ENCODE measurements around the gene PLIN4.

The PLIN4 gene

DNA sequence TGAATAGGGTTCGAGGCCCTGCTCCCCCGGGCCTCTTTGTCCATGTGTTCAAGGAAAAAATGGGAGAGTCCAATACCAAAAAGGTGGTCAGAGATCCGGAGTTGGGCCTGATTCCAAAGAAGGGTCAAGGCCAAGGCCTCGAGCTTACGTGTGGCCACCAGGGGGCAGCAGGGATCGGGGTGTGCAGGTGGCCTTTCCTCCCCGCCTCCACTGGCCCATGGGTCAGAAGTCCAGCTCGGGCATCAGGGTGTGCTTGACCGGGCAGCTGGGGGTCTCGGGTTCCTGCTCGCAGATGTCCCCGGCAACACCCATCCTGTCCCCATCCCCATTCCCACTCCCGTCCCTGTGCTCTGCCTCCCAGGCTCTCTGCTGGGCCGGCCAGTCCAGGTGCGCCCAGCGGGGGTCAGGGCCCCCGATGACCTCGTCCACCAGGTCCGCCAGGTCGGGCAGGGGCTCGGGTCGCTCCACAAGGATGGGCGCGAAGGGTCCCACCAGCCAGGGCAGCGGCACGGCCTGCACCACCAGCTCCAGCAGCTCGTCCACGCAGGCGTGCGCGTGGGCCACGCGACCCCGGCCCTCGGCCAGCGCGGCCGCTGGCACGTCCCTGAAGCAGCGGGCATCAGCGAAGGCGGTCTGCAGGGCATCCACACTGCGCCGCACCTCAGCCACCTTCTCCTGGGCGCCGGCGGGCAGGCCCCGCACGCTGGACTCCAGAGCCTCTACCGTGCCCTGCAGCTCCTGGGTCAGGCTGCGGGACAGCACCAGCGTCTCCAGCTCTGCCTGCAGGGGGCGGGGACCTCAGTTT, 5.2 kb upstream of the PLIN4 start:
- no peak for DNase-seq

- DNase-seq, result no peak
These were observed 4.2 kb upstream of the PLIN4 start for GRCh38 chr19:4522291-4523002.

DNA sequence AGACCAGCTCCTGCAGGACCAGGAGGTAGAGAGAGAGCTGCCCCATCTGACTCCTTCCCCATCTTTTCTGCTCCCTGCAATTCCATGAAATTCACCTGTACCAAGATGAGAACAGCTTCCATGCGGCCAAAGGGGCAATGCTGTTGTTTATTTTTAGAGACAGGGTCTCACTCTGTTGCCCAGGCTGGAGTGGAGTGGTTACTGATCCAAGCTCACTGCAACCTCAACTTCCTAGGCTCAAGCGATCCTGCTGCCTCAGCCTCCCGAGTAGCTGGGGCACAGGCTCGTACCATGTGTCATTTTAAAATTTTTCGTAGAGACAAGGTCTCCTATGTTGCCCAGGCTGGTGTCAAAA, 3.6 kb upstream of the PLIN4 start:
- no peak for DNase-seq

DNA sequence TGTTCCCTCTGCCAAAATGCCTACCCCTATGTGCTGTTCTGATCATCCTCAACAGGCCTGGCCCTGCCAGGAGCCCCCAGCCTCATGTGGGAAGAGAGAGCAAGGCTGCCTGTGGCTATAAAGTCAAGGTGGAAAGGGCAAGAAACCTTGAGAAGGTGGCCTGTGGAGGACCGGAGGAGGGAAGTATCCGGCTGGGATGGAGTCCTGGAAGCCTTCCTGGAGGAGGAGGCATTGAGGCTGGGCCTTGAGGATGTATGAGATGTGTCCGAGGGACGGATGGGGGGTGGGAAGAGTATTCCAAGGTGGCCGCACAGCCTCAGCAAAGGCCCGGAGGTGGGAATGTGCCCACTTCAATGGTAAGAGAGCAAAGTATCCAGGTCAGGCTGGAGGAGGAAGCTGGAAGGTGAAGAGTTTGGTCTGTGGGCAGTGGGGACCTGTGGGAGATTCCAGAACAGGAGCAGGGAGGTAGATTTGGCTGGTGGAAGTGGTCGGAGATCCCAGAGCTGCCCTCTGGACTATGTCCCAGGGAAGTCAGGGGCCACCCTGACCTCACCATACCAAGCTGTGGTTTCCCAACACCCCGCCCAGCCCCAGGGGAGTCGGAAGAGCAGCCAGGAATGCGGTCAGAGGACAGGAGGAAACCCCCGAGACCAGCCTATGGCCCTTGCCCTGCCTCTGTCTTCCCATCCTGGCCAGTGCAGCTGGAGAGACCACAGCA, 3.0 kb upstream of the PLIN4 start:
- no peak for DNase-seq

- no peak for DNase-seq
These were observed 1.4 kb upstream of the PLIN4 start for GRCh38 chr19:4519521-4520277.

GRCh38 chr19:4519172-4519496, 848 bp upstream of the PLIN4 start:
- no peak for DNase-seq

DNA sequence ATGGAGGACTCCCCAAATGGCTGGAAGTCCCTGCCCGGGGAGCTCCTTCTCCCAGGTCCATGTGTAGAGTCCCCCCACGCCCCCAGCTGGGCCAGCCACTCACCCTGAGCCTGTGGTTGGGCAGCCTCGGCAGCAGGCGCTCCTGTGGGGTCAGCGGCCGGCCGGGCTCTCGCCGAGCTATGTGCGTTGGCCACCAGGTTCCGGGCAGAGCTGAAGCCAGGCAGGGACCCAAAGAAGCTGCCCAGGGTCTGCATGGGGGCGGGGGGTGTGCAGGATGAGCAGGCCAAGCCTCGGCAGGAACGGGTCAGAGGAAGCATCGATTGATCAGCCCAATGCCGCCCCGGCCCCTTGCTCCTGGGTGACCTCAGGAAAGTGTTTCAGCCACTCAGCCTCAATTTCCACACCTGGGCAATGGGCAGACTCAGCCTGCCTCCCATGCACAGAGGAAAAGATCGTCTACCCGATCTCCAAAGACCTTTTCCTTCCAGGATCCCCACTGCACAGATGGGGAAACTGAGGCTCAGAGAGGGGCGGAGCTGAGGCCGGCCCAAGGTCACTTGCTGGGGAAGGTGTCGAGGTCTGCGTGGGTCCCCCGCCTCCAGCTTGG, 732 bp downstream of the PLIN4 start:
- no peak for DNase-seq

- no peak for DNase-seq
These were observed 1.4 kb downstream of the PLIN4 start for GRCh38 chr19:4516939-4517300.

DNA sequence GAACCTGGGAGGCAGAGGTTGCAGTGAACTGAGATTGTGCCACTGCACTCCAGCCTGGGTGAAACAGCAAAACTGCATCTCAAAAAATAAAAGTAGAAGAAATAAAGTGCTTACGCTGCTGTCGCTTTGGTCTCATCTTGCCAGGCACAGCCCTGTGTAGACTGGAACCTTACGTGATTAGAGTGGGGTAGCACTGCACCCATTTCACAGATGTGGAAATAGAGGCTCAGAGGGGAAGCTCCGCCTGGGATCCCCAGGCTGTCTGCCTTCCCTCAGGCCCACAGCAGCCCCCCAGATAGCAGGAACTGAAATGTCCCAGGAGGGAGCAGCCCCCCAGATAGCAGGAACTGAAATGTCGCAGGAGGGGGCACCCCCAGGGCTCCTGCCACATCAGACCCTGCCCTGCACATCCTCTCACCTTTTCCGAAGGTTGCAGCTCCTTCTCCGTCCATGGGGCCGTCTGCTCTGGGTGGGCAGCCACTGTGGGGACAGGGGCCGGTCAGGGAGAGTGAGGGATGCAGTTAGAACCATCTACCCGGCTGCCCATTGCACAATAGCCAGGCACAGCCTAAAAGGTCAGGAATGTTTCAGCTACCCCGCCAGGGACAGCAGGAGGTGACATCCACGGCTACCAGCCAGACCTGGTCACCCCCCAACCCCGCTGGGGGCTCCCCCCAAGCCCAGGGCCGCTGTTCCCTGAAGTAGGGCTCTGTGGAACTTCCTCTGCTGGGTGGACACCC, 1.9 kb downstream of the PLIN4 start:
- no peak for DNase-seq

GRCh38 chr19:4515732-4516131, 2.6 kb downstream of the PLIN4 start:
- no peak for DNase-seq

GRCh38 chr19:4513248-4513647, 5.0 kb downstream of the PLIN4 start:
- DNase-seq, result no peak

DNA sequence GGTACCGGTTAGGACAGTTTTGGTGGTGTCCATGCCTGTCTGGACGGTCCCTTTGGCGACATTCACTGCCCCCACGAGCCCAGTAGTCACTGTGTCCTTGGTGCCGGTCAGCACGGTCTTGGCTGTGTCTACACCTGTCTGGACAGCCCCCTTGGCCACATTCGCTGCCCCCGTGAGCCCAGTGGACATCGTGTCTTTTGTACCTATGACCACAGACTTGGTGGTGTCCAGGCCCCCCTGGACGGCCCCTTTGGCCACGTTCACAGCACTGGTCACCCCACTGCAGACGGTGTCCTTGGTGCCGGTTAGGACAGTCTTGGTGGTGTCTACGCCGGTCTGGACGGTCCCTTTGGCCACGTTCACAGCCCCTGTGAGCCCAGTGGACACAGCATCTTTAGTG, 6.2 kb downstream of the PLIN4 start:
- no peak for DNase-seq

DNA sequence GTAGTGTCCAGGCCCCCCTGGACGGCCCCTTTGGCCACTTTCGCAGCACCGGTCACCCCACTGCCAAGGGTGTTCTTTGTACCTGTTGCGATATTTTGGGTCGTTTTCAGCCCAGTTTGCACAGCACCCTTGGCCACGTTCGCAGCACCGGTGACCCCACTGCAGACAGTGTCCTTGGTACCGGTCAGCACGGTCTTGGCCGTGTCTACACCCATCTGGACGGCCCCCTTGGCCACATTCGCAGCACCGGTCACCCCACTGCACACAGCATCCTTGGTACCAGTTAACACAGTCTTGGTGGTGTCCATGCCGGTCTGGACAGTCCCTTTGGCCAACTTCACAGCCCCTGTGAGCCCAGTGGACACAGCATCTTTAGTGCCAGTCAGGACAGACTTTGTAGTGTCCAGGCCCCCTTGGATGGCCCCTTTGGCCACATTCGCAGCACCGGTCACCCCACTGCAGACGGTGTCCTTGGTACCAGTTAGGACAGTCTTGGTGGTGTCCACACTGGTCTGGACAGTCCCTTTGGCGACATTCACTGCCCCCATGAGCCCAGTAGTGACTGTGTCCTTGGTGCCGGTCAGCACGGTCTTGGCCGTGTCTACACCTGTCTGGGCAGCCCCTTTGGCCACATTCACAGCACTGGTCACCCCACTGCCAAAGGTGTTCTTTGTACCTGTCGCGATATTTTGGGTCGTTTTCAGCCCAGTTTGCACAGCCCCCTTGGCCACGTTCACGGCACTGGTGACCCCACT, 6.8 kb downstream of the PLIN4 start:
- DNase-seq, result no peak

DNA sequence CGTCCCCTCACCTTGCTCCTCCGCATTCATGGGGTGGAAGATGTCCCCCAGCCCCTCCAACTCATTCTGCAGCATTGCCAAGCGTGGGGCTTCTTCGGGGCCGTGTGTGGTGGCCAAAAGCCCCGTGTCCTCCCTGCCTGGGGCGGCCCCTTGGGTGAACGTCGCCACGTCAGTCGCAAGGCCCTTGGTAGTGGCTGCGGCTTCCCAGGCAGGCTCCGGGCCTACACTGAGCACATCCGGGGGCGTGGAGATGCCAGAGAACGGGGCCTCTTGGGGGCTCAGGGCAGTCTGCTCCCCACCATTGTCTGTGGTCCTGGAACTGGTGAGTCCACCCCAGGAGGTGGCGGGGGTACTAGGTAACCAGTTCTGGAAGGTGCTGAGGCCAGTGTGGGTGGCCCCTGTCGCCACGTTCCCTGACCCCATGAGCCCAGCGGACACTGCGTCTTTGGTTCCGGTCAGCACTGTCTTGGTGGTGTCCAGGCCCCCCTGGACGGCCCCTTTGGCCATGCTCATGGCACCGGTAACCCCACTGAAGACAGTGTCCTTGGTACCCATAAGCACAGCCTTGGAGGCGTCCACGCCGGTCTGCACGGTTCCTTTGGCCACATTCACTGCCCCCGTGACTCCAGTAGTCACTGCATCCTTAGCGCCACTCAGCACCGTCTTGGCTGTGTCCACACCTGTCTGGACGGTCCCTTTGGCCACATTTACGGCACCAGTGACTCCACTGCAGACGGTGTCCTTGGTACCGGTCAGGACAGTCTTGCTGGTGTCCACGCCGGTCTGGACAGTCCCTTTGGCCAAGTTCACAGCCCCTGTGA, 7.6 kb downstream of the PLIN4 start:
- no peak for DNase-seq

DNA sequence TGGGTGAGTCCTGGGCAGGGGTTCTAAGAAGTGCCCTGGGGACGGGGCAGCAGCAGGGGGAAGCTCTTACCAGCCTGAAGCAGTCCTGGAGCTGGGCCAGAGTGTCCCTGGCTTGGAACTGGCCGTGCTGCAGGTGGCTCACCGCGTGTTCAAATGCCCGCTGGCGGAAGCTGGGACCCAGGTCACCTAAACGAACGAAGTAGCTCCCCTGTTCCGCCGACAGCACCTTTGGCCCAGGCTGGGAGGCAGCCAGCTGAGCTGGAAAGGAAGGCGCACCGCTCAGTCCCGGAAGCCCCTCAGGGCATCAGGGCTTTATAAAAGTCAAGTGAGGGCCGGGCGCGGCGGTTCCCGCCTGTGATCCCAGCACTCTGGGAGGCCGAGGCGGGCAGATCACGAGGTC, 9.6 kb downstream of the PLIN4 start:
- DNase-seq, result no peak

GRCh38 chr19:4507804-4508203, 10.5 kb downstream of the PLIN4 start:
- DNase-seq, result no peak

GRCh38 chr19:4507150-4507452, 11.2 kb downstream of the PLIN4 start:
- DNase-seq, result no peak

DNA sequence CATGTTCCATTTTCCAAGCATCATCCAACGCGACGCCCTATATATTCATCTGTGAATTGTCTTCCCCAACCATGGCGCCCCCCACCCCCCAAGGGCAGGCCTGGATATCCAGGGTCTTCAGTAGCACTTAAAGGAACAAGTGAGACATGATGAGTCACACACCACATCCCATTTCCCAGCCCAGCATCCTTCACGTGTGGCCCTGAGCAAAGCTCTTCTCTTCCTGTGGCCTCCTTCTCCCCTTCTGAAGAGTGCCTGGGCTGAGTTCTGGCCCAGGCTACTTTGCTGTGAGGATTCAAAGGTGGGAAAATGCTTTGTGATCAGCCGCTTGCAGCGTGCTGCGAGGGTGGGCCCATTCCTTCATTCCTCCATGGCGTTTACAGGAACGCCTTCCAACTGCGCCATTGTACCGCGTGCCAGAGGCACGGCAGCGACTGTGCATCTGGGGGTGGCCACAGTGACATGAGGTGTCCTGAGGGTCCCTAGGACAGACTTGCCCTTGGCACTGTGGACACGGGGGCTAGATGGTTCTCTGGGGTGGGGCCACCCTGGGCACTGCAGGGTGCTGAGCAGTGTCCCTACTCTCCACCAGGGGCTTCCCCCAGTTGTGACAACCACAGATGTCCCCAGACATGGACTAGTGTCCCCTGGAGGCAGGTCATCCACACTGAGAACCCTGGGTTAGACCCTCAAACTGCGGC, 11.7 kb downstream of the PLIN4 start:
- DNase-seq, result no peak

DNA sequence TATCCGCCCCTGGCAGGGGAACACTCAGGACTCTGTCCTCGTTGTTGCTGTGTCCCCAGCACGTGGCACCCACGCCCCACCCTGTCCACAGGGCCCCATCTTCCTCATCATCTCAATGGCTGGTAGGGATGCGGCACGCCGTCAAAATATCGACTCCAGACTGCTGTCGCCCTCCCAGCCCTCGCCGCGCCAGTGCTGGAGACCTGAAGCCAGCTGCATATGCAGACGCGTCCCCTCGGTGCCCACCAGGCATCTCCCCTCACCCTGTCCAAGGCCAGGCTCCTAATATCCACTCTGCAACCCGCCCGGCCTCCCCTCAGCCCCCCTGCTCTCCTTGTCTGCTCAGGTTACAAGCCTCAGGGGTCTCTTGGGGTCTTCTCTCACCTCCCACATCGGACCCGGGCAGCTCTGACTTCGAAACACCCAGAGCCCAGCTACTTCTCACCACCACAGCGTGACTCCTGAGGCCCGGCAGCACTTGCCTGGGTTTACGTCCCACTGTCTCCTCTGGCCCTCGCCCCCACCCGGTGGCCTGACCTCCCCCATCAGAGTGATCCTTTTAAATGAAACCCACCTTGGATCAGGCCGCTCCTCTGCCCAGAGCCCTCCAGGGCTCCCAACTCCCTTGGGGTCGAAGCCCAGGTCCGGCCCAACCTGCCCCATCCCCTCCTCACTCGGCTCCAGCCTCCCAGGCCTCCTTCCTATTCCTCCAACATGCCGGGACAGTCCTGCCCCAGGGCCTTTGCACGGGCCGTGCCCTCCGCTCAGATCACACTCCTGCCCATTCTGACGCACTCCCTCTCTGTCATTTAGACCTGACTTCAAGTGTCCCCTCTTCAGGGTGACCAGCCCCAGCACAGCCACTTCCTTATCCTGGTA, 12.5 kb downstream of the PLIN4 start:
- DNase-seq, result no peak
